ENCODE data around the gene YWHAH. TPM values are rescaled to one million over a fixed set of nuclear protein-coding genes. Genes with fewer than 3 reads are reported as not detected.

The YWHAH gene
- total RNA-seq, 1 donor from 2014 or later, result 160 TPM

GRCh38 chr22:31943206-31943977 lies 943 bp upstream of the YWHAH start:
- Mint-ChIP-seq H3K36me3 (ENCODE audit: low read depth, unreplicated experiment) (no peaks in the 10 kb centered on the region), H3K9me3 (ENCODE audit: unreplicated experiment) (no peaks in the 10 kb centered on the region), H3K27ac (ENCODE audit: unreplicated experiment) (peak overlapping the region; percentile 18), H3K4me1 (ENCODE audit: low read depth, unreplicated experiment) (peaks cover 10% of the 10 kb centered on the region), H3K4me3 (ENCODE audit: unreplicated experiment) (peak overlapping the region; percentile 79), H3K27me3 (ENCODE audit: low read depth, unreplicated experiment) (peaks cover 3% of the 10 kb centered on the region)
- TF ChIP-seq, protein P1, sequence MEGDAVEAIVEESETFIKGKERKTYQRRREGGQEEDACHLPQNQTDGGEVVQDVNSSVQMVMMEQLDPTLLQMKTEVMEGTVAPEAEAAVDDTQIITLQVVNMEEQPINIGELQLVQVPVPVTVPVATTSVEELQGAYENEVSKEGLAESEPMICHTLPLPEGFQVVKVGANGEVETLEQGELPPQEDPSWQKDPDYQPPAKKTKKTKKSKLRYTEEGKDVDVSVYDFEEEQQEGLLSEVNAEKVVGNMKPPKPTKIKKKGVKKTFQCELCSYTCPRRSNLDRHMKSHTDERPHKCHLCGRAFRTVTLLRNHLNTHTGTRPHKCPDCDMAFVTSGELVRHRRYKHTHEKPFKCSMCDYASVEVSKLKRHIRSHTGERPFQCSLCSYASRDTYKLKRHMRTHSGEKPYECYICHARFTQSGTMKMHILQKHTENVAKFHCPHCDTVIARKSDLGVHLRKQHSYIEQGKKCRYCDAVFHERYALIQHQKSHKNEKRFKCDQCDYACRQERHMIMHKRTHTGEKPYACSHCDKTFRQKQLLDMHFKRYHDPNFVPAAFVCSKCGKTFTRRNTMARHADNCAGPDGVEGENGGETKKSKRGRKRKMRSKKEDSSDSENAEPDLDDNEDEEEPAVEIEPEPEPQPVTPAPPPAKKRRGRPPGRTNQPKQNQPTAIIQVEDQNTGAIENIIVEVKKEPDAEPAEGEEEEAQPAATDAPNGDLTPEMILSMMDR (IDR thresholded peaks at IDR 0.05; ENCODE audit: insufficient read depth, low read depth, low read length), result no peak
- TF ChIP-seq EZH2 (IDR thresholded peaks at IDR 0.05; ENCODE audit: insufficient read depth, low read length), result no peak
- H3K9me3 ChIP-seq (ENCODE audit: insufficient read depth, low read depth, low read length), result no peaks in the 10 kb centered on the region
- H3K79me2 ChIP-seq (ENCODE audit: insufficient read depth, low read length), result peaks cover 40% of the 10 kb centered on the region
- no peak for FAIRE-seq
- peaks cover 31% of the 10 kb centered on the region for H4K20me1 ChIP-seq (ENCODE audit: insufficient read depth, low read length)
- peak overlapping the region; percentile 79 for H3K27ac ChIP-seq (ENCODE audit: low read depth, low read length)
- H3K9ac ChIP-seq (ENCODE audit: low read length), result peak overlapping the region; percentile 75
- DNase-seq (ENCODE audit: low read depth), result no peak
- peak overlapping the region; percentile 56 for H3K4me3 ChIP-seq (ENCODE audit: insufficient read depth, low read depth, low read length)
- H3K27me3 ChIP-seq (ENCODE audit: insufficient read depth, low read length), result no peaks in the 10 kb centered on the region
- H3K4me2 ChIP-seq (ENCODE audit: low read length), result peak overlapping the region; percentile 85
- no peaks in the 10 kb centered on the region for H3K36me3 ChIP-seq (ENCODE audit: insufficient read depth, low read length)
- peaks cover 18% of the 10 kb centered on the region for H3K4me1 ChIP-seq (ENCODE audit: insufficient read depth, low read length)
- H2AFZ ChIP-seq (ENCODE audit: low read depth, low read length), result peak overlapping the region; percentile 92

- Histone ChIP-seq H3K36me3 (ENCODE audit: insufficient read depth, low read length) (no peaks in the 10 kb centered on the region), H3K4me2 (ENCODE audit: low read length) (peak overlapping the region; percentile 97), H3K4me3 (ENCODE audit: insufficient read depth, low read depth, low read length) (peak overlapping the region; percentile 88), H3K27ac (ENCODE audit: low read depth, low read length) (peak overlapping the region; percentile 84), H3K9me3 (ENCODE audit: insufficient read depth, low read depth, low read length) (no peaks in the 10 kb centered on the region), H4K20me1 (ENCODE audit: insufficient read depth, low read length) (peaks cover 43% of the 10 kb centered on the region), H3K9ac (ENCODE audit: low read length) (peak overlapping the region; percentile 96), H3K27me3 (ENCODE audit: insufficient read depth, low read length) (no peaks in the 10 kb centered on the region), H3K79me2 (ENCODE audit: insufficient read depth, low read length) (peaks cover 53% of the 10 kb centered on the region), H3K4me1 (ENCODE audit: insufficient read depth, low read length) (peaks cover 18% of the 10 kb centered on the region), H2AFZ (ENCODE audit: low read depth, low read length) (no peak overlapping the region)
- Mint-ChIP-seq H3K27ac (ENCODE audit: unreplicated experiment) (no peak overlapping the region), H3K4me3 (ENCODE audit: unreplicated experiment) (no peak overlapping the region), H3K4me1 (ENCODE audit: low read depth, unreplicated experiment) (peaks cover 10% of the 10 kb centered on the region), H3K27me3 (ENCODE audit: low read depth, unreplicated experiment) (peaks cover 3% of the 10 kb centered on the region), H3K9me3 (ENCODE audit: unreplicated experiment) (no peaks in the 10 kb centered on the region), H3K36me3 (ENCODE audit: low read depth, unreplicated experiment) (no peaks in the 10 kb centered on the region)
- FAIRE-seq, result no peak
- no peak for TF ChIP-seq EZH2 (IDR thresholded peaks at IDR 0.05; ENCODE audit: insufficient read depth, low read length)
- TF ChIP-seq, protein P1 (IDR thresholded peaks at IDR 0.05; ENCODE audit: insufficient read depth, low read depth, low read length), result no peak
- DNase-seq (ENCODE audit: low read depth), result no peak
These were observed 536 bp downstream of the YWHAH start for GRCh38 chr22:31944700-31945442.

Data from astrocyte (in vitro differentiated cells and primary cell).